Mesendoderm (in vitro differentiated cells): ENCODE measurements around the gene MYO7A.

Experiments
- DNase-seq: peaks from one replicate; pipeline ENCODE4 v3.0.0; 2013
- H2AK5ac ChIP-seq: 2 replicates; pipeline ENCODE4 v1.6.1; 2013; ENCODE audit warnings: low read length, inconsistent platforms
- H2BK120ac ChIP-seq: 2 replicates; pipeline ENCODE4 v1.6.1; 2013; ENCODE audit warnings: low read depth, mild to moderate bottlenecking, low read length, moderate library complexity, mixed read lengths
- H2BK15ac ChIP-seq: replicated peaks from 2 replicates; pipeline ENCODE4 v1.6.1; 2013; ENCODE audit warnings: low read depth, mild to moderate bottlenecking, moderate library complexity
- H2BK5ac ChIP-seq: 2 replicates; pipeline ENCODE4 v1.6.1; 2013; ENCODE audit warnings: low read length, inconsistent platforms
- H3K18ac ChIP-seq: 2 replicates; pipeline ENCODE4 v1.6.1; 2013; ENCODE audit warnings: mild to moderate bottlenecking, low read length, mixed read lengths
- H3K23ac ChIP-seq: one replicate; pipeline ENCODE4 v1.6.1; 2013; ENCODE audit warnings: low read length
- H3K27ac ChIP-seq: 2 replicates; pipeline ENCODE4 v1.5.1; 2013; ENCODE audit warnings: low read depth, mild to moderate bottlenecking, inconsistent platforms, low read length, moderate library complexity
- H3K27me3 ChIP-seq: 2 replicates; pipeline ENCODE4 v1.6.1; 2013; ENCODE audit warnings: low read length, control low read depth, mild to moderate bottlenecking, inconsistent platforms; ENCODE audit not compliant: insufficient read depth, poor library complexity
- H3K36me3 ChIP-seq: 2 replicates; pipeline ENCODE4 v1.6.1; 2013; ENCODE audit warnings: low read length, inconsistent platforms; ENCODE audit not compliant: control insufficient read depth, insufficient read depth
- H3K4ac ChIP-seq: one replicate; pipeline ENCODE4 v1.6.1; 2013; ENCODE audit warnings: low read depth, mild to moderate bottlenecking, low read length, moderate library complexity
- H3K4me1 ChIP-seq: 2 replicates; pipeline ENCODE4 v1.6.1; 2013; ENCODE audit warnings: low read depth, low read length, inconsistent platforms; ENCODE audit not compliant: control insufficient read depth
- H3K4me2 ChIP-seq: 2 replicates; pipeline ENCODE4 v1.6.1; 2013; ENCODE audit warnings: low read length
- H3K4me3 ChIP-seq: 2 replicates; pipeline ENCODE4 v1.5.1; 2013; ENCODE audit warnings: mild to moderate bottlenecking, low read length
- H3K56ac ChIP-seq: one replicate; pipeline ENCODE4 v1.6.1; 2013; ENCODE audit warnings: low read length
- H3K79me1 ChIP-seq: 2 replicates; pipeline ENCODE4 v1.6.1; 2013; ENCODE audit warnings: low read length, inconsistent platforms
- H3K79me2 ChIP-seq: 2 replicates; pipeline ENCODE4 v1.6.1; 2013; ENCODE audit warnings: mild to moderate bottlenecking, low read length; ENCODE audit not compliant: control insufficient read depth, insufficient read depth
- H3K9ac ChIP-seq: 2 replicates; pipeline ENCODE4 v1.6.1; 2013; ENCODE audit warnings: low read length, inconsistent platforms
- H4K5ac ChIP-seq: one replicate; pipeline ENCODE4 v1.6.1; 2013; ENCODE audit warnings: low read length
- H4K8ac ChIP-seq: one replicate; pipeline ENCODE4 v1.6.1; 2013; ENCODE audit warnings: low read depth, mild to moderate bottlenecking, control low read depth, low read length, moderate library complexity
- WGBS: extraction: QIAGEN DNeasy Blood & Tissue Kit; methylation state at CpG from one replicate; pipeline ENCODE4 v1.1.7; 2013; ENCODE audit warnings: low lambda C conversion rate, missing lambda C conversion rate; ENCODE audit not compliant: insufficient coverage; ENCODE audit errors: extremely low coverage; 5-methylcytosine and 5-hydroxymethylcytosine counted together

Gene MYO7A

GRCh38 chr11:77125191-77125590, 2.9 kb upstream of the MYO7A start:
- Histone ChIP-seq H3K79me1 (no peaks in the 10 kb centered on the region), H3K27me3 (no peaks in the 10 kb centered on the region), H4K5ac (no peak overlapping the region), H3K9ac (no peak overlapping the region), H2BK15ac (no peak overlapping the region), H3K36me3 (no peaks in the 10 kb centered on the region), H3K4me1 (peaks cover 3% of the 10 kb centered on the region), H3K18ac (no peak overlapping the region), H3K4ac (no peak overlapping the region), H3K79me2 (no peaks in the 10 kb centered on the region), H3K23ac (no peak overlapping the region), H4K8ac (no peak overlapping the region), H2AK5ac (no peak overlapping the region), H2BK5ac (no peak overlapping the region), H2BK120ac (no peak overlapping the region), H3K4me2 (no peak overlapping the region), H3K27ac (no peak overlapping the region), H3K4me3 (no peak overlapping the region), H3K56ac (no peak overlapping the region)
- WGBS, result no CpG with 5 or more reads among the region's 6 CpGs
- DNase-seq, result no peak

- Histone ChIP-seq H3K56ac (no peak overlapping the region), H2BK15ac (no peak overlapping the region), H3K4ac (no peak overlapping the region), H3K4me3 (no peak overlapping the region), H3K36me3 (no peaks in the 10 kb centered on the region), H4K8ac (no peak overlapping the region), H3K4me2 (no peak overlapping the region), H3K79me2 (no peaks in the 10 kb centered on the region), H3K27me3 (no peaks in the 10 kb centered on the region), H4K5ac (no peak overlapping the region), H2BK5ac (no peak overlapping the region), H3K27ac (no peak overlapping the region), H3K79me1 (no peaks in the 10 kb centered on the region), H3K23ac (no peak overlapping the region), H3K18ac (no peak overlapping the region), H3K4me1 (peaks cover 3% of the 10 kb centered on the region), H2BK120ac (no peak overlapping the region), H2AK5ac (no peak overlapping the region), H3K9ac (no peak overlapping the region)
- no peak for DNase-seq
- no CpG with 5 or more reads among the region's 4 CpGs for WGBS
Observed at GRCh38 chr11:77125695-77126094, 2.4 kb upstream of the MYO7A start.

GRCh38 chr11:77126156-77126775, 1.8 kb upstream of the MYO7A start:
- Histone ChIP-seq H3K4me2 (no peak overlapping the region), H4K8ac (no peak overlapping the region), H3K56ac (no peak overlapping the region), H3K4me1 (peaks cover 3% of the 10 kb centered on the region), H4K5ac (no peak overlapping the region), H2BK120ac (no peak overlapping the region), H3K23ac (no peak overlapping the region), H3K27me3 (no peaks in the 10 kb centered on the region), H2BK5ac (no peak overlapping the region), H2BK15ac (no peak overlapping the region), H3K79me2 (no peaks in the 10 kb centered on the region), H2AK5ac (no peak overlapping the region), H3K36me3 (no peaks in the 10 kb centered on the region), H3K9ac (no peak overlapping the region), H3K18ac (no peak overlapping the region), H3K4ac (no peak overlapping the region), H3K79me1 (no peaks in the 10 kb centered on the region), H3K27ac (no peak overlapping the region), H3K4me3 (no peak overlapping the region)
- DNase-seq, result peak; percentile 17
- WGBS, result no CpG with 5 or more reads among the region's 17 CpGs

- Histone ChIP-seq H3K18ac (no peak overlapping the region), H2AK5ac (no peak overlapping the region), H3K56ac (no peak overlapping the region), H3K27me3 (no peaks in the 10 kb centered on the region), H3K4me3 (no peak overlapping the region), H2BK5ac (no peak overlapping the region), H2BK120ac (no peak overlapping the region), H3K23ac (no peak overlapping the region), H3K4me2 (peak overlapping the region; percentile 89), H3K27ac (no peak overlapping the region), H3K4ac (no peak overlapping the region), H3K4me1 (peaks cover 3% of the 10 kb centered on the region), H2BK15ac (no peak overlapping the region), H4K5ac (no peak overlapping the region), H3K79me1 (no peaks in the 10 kb centered on the region), H3K79me2 (no peaks in the 10 kb centered on the region), H4K8ac (no peak overlapping the region), H3K36me3 (no peaks in the 10 kb centered on the region), H3K9ac (no peak overlapping the region)
- no CpG with 5 or more reads among the region's 10 CpGs for WGBS
- no peak for DNase-seq
Observed at GRCh38 chr11:77126861-77127234, 1.2 kb upstream of the MYO7A start.

- Histone ChIP-seq H3K79me1 (no peaks in the 10 kb centered on the region), H3K27me3 (no peaks in the 10 kb centered on the region), H4K8ac (no peak overlapping the region), H2BK120ac (no peak overlapping the region), H3K23ac (no peak overlapping the region), H3K27ac (no peak overlapping the region), H3K56ac (peak overlapping the region; percentile 74), H2AK5ac (no peak overlapping the region), H3K4me1 (peaks cover 3% of the 10 kb centered on the region), H3K18ac (no peak overlapping the region), H2BK15ac (no peak overlapping the region), H3K79me2 (no peaks in the 10 kb centered on the region), H3K9ac (peak overlapping the region; percentile 58), H4K5ac (no peak overlapping the region), H3K4me3 (no peak overlapping the region), H3K4me2 (peak overlapping the region; percentile 89), H3K4ac (no peak overlapping the region), H3K36me3 (no peaks in the 10 kb centered on the region), H2BK5ac (no peak overlapping the region)
- WGBS, result no CpG with 5 or more reads among the region's 27 CpGs
- DNase-seq, result peak; percentile 66
Observed at GRCh38 chr11:77127235-77127911, 673 bp upstream of the MYO7A start.
